ENCODE data around the gene HOXD11.
A peak's percentile ranks its signal among the peaks of the same experiment; 100 is the strongest.

DNA sequence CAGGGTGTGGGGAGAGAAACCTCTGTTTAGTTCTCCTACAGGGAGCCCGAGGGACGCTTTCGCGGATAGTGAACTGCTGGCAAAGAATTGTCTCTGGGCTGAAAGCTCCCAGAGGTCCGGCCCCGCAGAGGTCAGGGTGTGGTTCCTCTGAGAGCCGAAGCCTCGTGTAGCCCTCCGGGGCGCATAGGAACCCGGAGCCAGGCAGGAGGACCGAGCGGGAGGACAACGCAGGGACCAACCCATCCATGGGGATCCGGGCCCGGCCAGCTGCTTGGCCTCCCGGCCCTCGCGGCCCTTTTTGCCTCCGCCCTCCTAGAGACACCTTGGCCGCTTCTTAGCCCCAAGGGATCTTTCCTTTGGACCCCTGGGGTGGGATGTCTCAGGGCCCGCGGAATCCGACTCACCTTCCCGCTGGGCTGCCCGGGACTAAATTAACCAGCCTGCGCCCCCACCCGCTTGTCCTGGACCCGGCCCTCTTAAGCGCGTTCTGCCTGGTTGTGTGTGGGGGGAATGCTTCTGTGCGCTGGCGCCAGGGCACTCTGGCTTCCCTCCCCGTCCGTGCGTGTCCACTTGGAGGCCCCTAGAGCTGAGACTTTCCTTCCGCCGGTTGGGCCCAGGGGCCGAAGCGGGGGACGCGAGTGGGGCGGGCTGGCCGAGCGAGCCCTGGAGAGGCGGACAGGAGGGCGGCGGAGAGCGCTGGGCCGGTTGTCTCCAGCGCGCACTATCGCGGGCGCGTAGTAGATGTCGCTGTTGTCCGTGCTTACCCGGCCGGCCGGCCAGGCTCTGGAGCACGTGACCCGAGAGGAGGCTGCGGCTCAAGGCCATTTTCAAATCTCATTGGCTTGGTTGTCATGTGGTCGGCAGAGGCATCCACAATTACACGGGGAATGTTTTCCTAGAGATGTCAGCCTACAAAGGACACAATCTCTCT is 9.1 kb downstream of the HOXD11 start, which contains the start of gene HOXD10:
- peak in 1 of 4 experiments; percentile 19 for TF ChIP-seq CTCF (IDR thresholded peaks at IDR 0.05)
- TF ChIP-seq POLR2A (IDR thresholded peaks at IDR 0.05) = no peak
- TF ChIP-seq POLR2AphosphoS5 (IDR thresholded peaks at IDR 0.05) = no peak
- TF ChIP-seq EP300 (IDR thresholded peaks at IDR 0.05) = no peak
